ENCODE data around the gene NXPH4. TPM values are rescaled to one million over a fixed set of nuclear protein-coding genes. Genes with fewer than 3 reads are reported as not detected.

The NXPH4 gene
- total RNA-seq, 6 donors from 2014 or later: 0.20 to 0.94 (median 0.22) TPM; not detected in 3

DNA sequence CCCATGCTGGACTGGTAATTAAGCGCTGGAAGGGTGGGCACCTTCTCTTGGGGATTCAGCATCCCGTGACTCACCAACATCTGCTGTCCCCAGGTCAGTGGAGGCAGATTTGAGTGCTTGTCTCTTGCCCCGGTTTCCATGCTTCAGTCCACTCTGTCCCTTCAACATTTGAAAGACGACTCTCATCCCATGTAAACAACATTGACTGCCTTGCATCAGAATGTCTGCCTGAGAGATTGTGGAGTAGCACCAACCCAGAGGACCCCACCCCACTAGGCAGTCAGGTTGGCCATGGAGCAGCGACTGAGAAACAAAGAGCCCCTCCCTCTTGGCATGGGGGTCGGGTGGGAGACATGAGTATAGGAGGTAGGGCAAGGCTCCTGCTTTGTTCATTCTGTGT is 39.3 kb downstream of the NXPH4 start:
- 92 to 96% methylated on average over 5 to 6 of the region's 6 CpGs for WGBS, 2 donors
- Histone ChIP-seq H3K27me3 (no peaks in the 10 kb centered on the region), H3K4me3 (no peak overlapping the region), H3K36me3 (peaks cover 26 to 61% (median 40%) of the 10 kb centered on the region in 4 donors), H3K4me1 (no peaks in the 10 kb centered on the region), H3K9me3 (no peaks in the 10 kb centered on the region), H3K27ac (no peak overlapping the region)
- TF ChIP-seq EP300 (IDR thresholded peaks at IDR 0.05): no peak
- no peak for TF ChIP-seq POLR2AphosphoS5 (IDR thresholded peaks at IDR 0.05)
- TF ChIP-seq, protein P1, sequence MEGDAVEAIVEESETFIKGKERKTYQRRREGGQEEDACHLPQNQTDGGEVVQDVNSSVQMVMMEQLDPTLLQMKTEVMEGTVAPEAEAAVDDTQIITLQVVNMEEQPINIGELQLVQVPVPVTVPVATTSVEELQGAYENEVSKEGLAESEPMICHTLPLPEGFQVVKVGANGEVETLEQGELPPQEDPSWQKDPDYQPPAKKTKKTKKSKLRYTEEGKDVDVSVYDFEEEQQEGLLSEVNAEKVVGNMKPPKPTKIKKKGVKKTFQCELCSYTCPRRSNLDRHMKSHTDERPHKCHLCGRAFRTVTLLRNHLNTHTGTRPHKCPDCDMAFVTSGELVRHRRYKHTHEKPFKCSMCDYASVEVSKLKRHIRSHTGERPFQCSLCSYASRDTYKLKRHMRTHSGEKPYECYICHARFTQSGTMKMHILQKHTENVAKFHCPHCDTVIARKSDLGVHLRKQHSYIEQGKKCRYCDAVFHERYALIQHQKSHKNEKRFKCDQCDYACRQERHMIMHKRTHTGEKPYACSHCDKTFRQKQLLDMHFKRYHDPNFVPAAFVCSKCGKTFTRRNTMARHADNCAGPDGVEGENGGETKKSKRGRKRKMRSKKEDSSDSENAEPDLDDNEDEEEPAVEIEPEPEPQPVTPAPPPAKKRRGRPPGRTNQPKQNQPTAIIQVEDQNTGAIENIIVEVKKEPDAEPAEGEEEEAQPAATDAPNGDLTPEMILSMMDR (IDR thresholded peaks at IDR 0.05): no peak
- TF ChIP-seq POLR2A (IDR thresholded peaks at IDR 0.05): no peak
- DNase-seq (no peak), ATAC-seq (ENCODE audit: low FRiP score in 2 of 2) (no peak)

DNA sequence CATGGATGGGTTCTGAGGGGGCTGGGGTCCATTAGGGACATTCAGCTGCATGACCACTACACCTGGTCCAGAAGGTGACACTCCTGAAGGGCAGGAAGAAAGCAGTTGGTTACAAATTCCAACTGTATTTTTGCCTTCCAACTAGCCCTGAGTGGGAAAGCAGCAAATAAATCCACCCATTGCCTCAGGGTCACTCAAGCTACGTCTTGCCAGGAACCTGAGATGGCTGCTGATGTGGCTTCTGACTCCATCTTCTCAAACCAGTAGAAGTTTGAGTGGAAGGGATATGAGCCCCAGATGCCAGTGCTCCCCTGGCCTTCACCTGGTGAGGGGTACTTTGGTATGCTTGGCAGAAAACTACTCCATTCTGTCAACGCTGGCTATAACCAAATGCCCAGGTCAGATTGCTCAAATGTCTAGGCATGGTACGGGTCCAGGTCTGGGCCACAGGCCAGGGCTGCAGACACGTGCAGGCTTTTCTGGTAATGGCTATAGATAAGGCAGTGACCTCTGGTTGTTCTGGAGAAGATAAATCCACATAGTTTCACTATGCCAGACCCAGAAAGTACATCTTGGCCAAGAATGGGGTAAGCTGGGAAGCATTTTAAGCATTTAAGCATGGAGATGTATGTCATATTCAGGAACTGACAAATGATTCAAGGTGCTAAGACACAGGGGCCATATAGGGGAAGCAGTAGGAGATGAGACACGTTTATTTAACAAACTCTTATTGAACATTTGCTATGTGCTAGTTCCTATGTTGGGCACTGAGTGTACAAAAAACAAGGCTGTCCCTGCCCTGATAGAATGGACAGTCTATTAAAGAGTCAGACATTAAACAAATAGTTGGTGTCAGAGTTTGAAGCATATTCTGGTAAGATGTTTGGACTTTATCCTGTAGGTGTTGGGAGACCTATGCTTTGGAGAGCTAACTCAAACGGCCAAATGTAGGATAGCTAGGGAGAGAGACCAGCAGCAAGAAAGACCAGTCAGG is 42.7 kb downstream of the NXPH4 start:
- Histone ChIP-seq H3K4me3 (no peak overlapping the region), H3K27ac (no peak overlapping the region), H3K27me3 (no peaks in the 10 kb centered on the region), H3K36me3 (peaks cover 26 to 81% (median 42%) of the 10 kb centered on the region in 4 donors), H3K4me1 (peaks cover 0 to 6% (median 2%) of the 10 kb centered on the region in 4 donors), H3K9me3 (no peaks in the 10 kb centered on the region)
- ATAC-seq (ENCODE audit: low FRiP score in 2 of 2) (no peak), DNase-seq (no peak)
- 85 to 89% methylated on average over 6 of the region's 6 CpGs for WGBS, 2 donors
- TF ChIP-seq EP300 (IDR thresholded peaks at IDR 0.05): no peak
- TF ChIP-seq, protein P1 (IDR thresholded peaks at IDR 0.05): no peak

DNA sequence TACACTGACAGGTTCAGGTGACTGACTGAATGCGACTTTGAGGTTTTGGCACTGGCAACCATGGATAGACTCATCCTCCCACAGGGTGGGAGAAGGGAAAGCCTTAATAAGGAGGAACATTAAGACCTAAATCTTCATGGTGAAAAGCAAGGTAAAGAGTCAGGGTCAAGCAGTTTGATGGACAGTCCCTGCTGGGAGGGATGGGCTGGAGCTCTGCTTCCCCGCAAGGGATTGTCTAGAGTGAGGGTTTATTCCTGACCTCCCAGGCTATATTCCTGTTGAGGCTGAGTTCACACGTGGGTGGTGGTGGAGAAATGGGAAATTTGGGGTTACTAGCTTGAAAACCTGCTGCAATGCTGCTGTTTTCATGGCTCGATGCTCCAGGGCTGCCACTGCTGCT is 43.8 kb downstream of the NXPH4 start:
- ATAC-seq (ENCODE audit: low FRiP score in 2 of 2): no peak
- no peaks in the 10 kb centered on the region for H3K27me3 ChIP-seq
- no peaks in the 10 kb centered on the region for H3K9me3 ChIP-seq
- no peak overlapping the region for H3K27ac ChIP-seq
- 88 to 94% methylated on average over 4 of the region's 4 CpGs for WGBS, 2 donors
- H3K4me3 ChIP-seq: no peak overlapping the region
- peaks cover 20 to 76% (median 37%) of the 10 kb centered on the region in 4 donors for H3K36me3 ChIP-seq
- no peak for DNase-seq
- TF ChIP-seq, protein P1 (IDR thresholded peaks at IDR 0.05): no peak
- TF ChIP-seq EP300 (IDR thresholded peaks at IDR 0.05) (no peak), POLR2A (IDR thresholded peaks at IDR 0.05) (no peak), POLR2AphosphoS5 (IDR thresholded peaks at IDR 0.05) (no peak)
- H3K4me1 ChIP-seq: peaks cover 0 to 6% (median 2%) of the 10 kb centered on the region in 4 donors

DNA sequence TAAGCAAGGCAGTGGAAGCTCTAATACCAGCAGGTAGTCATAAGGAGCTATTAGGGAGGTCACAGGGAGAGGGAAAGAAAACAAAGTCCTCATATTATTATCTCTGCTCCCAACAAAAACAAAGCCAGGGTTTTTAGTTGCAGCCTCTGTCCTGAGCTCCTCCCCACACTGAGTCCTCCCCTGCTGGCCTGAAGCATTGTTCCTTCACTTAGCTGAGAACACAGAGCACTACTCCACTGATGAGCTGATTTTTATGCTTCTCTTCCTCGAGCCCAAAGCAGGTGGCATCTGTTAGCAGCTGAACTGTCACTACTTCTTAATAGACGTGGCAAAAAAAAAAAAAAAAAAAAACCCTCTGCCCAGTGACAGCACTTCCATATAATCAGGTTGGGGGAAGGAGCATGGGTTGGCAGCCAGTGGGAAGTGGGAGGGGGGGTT is 44.9 kb downstream of the NXPH4 start:
- Histone ChIP-seq H3K27me3 (no peaks in the 10 kb centered on the region), H3K27ac (no peak overlapping the region), H3K4me1 (peaks cover 0 to 6% (median 2%) of the 10 kb centered on the region in 4 donors), H3K4me3 (no peak overlapping the region), H3K36me3 (peaks cover 16 to 75% (median 33%) of the 10 kb centered on the region in 4 donors), H3K9me3 (no peaks in the 10 kb centered on the region)
- DNase-seq: no peak
- 59 to 67% methylated on average over 2 of the region's 2 CpGs for WGBS, 2 donors
- no peak for ATAC-seq (ENCODE audit: low FRiP score in 2 of 2)
- no peak for TF ChIP-seq POLR2AphosphoS5 (IDR thresholded peaks at IDR 0.05)
- TF ChIP-seq EP300 (IDR thresholded peaks at IDR 0.05): no peak
- no peak for TF ChIP-seq POLR2A (IDR thresholded peaks at IDR 0.05)
- TF ChIP-seq, protein P1 (IDR thresholded peaks at IDR 0.05): no peak
